Stimulated activated CD8-positive, alpha-beta memory T cell treated with anti-CD3 and anti-CD28 coated beads, Interleukin-12 subunit alpha, Interleukin-12 subunit beta, amount 100 ng/mL, for 4 hours (primary cell): Measurements from ENCODE around the gene ZFAND3.
"Not testable (repeated sequence)": the region's sequence is repeated elsewhere in the genome, so short reads cannot be mapped to it uniquely, and the experiment has no call there.

Experiments
- DNase-seq: peaks from one replicate; pipeline ENCODE4 v3.0.0-alpha.2; 2020; ENCODE audit warnings: low read depth

ZFAND3 gene

GRCh38 chr6:37972994-37973757 is 153.6 kb downstream of the ZFAND3 start:
- DNase-seq: no peak

GRCh38 chr6:37974381-37974780 is 154.9 kb downstream of the ZFAND3 start:
- no peak for DNase-seq

- DNase-seq: no peak
These were observed 155.4 kb downstream of the ZFAND3 start for GRCh38 chr6:37974943-37975342.

- no peak for DNase-seq
These were observed 158.2 kb downstream of the ZFAND3 start for GRCh38 chr6:37977715-37978114.

- DNase-seq: no peak
These were observed 160.1 kb downstream of the ZFAND3 start for GRCh38 chr6:37979392-37980221.

- DNase-seq: no peak
These were observed 160.7 kb downstream of the ZFAND3 start for GRCh38 chr6:37980222-37980595.

- DNase-seq: no peak
These were observed 162.1 kb downstream of the ZFAND3 start for GRCh38 chr6:37981626-37982025.

- DNase-seq: no peak
These were observed 162.8 kb downstream of the ZFAND3 start for GRCh38 chr6:37982317-37982716.

GRCh38 chr6:37983720-37984501 is 164.4 kb downstream of the ZFAND3 start:
- DNase-seq: no peak

GRCh38 chr6:37984578-37984977 is 165.1 kb downstream of the ZFAND3 start:
- DNase-seq: no peak

- peak; percentile 31 for DNase-seq
These were observed 165.8 kb downstream of the ZFAND3 start for GRCh38 chr6:37985355-37985754.

GRCh38 chr6:37987018-37987417 is 167.5 kb downstream of the ZFAND3 start:
- no peak for DNase-seq

- no peak for DNase-seq
These were observed 168.0 kb downstream of the ZFAND3 start for GRCh38 chr6:37987559-37987958.

- DNase-seq: no peak
These were observed 168.6 kb downstream of the ZFAND3 start for GRCh38 chr6:37988127-37988526.

GRCh38 chr6:37988696-37989095 is 169.2 kb downstream of the ZFAND3 start:
- no peak for DNase-seq

GRCh38 chr6:37990762-37991525 is 171.4 kb downstream of the ZFAND3 start:
- DNase-seq: no peak

- no peak for DNase-seq
These were observed 173.2 kb downstream of the ZFAND3 start for GRCh38 chr6:37992749-37993148.

- not testable (repeated sequence) for DNase-seq
These were observed 173.7 kb downstream of the ZFAND3 start for GRCh38 chr6:37993194-37993593.

GRCh38 chr6:37993596-37993995 is 174.1 kb downstream of the ZFAND3 start:
- no peak for DNase-seq

- no peak for DNase-seq
These were observed 174.7 kb downstream of the ZFAND3 start for GRCh38 chr6:37994223-37994622.

GRCh38 chr6:37998366-37998765 is 178.8 kb downstream of the ZFAND3 start:
- DNase-seq: no peak

GRCh38 chr6:38001386-38001785 is 181.9 kb downstream of the ZFAND3 start:
- no peak for DNase-seq
